ENCODE results near the gene ANKRD6. TPM values are rescaled to one million over a fixed set of nuclear protein-coding genes. Genes with fewer than 3 reads are reported as not detected.

Gene ANKRD6
- polyA plus RNA-seq, 1 donor: 9.8 TPM

GRCh38 chr6:89580997-89581666, 148.2 kb downstream of the ANKRD6 start:
- WGBS (ENCODE audit: insufficient coverage, low lambda C conversion rate): 80% methylated on average over 1 of the region's 3 CpGs
- Histone ChIP-seq H3K9me3 (ENCODE audit: control insufficient read depth, low read depth, low read length) (no peaks in the 10 kb centered on the region), H3K36me3 (ENCODE audit: control insufficient read depth, insufficient read depth, low read length) (no peaks in the 10 kb centered on the region), H3K4me3 (ENCODE audit: low read length) (no peak overlapping the region), H3K27me3 (ENCODE audit: control insufficient read depth, insufficient read depth, low read length) (no peaks in the 10 kb centered on the region), H3K4me1 (ENCODE audit: control insufficient read depth, insufficient read depth, low read length) (no peaks in the 10 kb centered on the region), H3K27ac (ENCODE audit: low read length) (no peak overlapping the region)
- no peak for DNase-seq

DNA sequence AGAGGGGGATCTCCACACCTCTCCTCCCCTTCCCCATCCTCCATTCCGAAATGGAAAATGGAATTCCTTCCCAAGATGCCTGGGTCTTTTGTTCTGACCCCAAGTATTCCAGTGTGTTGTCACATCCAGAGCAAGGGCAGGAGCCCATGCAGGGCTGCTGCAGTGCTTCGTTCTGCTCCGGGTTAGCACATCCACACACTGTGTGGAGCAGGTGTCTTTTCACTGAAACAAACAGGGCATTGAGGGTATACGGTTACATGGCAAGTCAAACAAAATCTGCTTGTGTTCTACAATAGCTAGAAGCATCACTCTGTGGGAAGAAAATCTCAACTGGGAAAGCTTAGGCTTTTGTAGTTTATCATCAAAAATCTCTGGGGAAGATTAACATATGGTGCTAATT, 148.7 kb downstream of the ANKRD6 start:
- no CpG with 5 or more reads among the region's 4 CpGs for WGBS (ENCODE audit: insufficient coverage, low lambda C conversion rate)
- H3K9me3 ChIP-seq (ENCODE audit: control insufficient read depth, low read depth, low read length): no peaks in the 10 kb centered on the region
- no peaks in the 10 kb centered on the region for H3K36me3 ChIP-seq (ENCODE audit: control insufficient read depth, insufficient read depth, low read length)
- H3K27ac ChIP-seq (ENCODE audit: low read length): no peak overlapping the region
- no peaks in the 10 kb centered on the region for H3K4me1 ChIP-seq (ENCODE audit: control insufficient read depth, insufficient read depth, low read length)
- no peak for DNase-seq
- no peaks in the 10 kb centered on the region for H3K27me3 ChIP-seq (ENCODE audit: control insufficient read depth, insufficient read depth, low read length)
- H3K4me3 ChIP-seq (ENCODE audit: low read length): no peak overlapping the region

GRCh38 chr6:89582669-89583325, 149.8 kb downstream of the ANKRD6 start:
- H3K36me3 ChIP-seq (ENCODE audit: control insufficient read depth, insufficient read depth, low read length): no peaks in the 10 kb centered on the region
- H3K9me3 ChIP-seq (ENCODE audit: control insufficient read depth, low read depth, low read length): no peaks in the 10 kb centered on the region
- no peaks in the 10 kb centered on the region for H3K27me3 ChIP-seq (ENCODE audit: control insufficient read depth, insufficient read depth, low read length)
- no peak overlapping the region for H3K4me3 ChIP-seq (ENCODE audit: low read length)
- no peak overlapping the region for H3K27ac ChIP-seq (ENCODE audit: low read length)
- no peak for DNase-seq
- no peaks in the 10 kb centered on the region for H3K4me1 ChIP-seq (ENCODE audit: control insufficient read depth, insufficient read depth, low read length)
- WGBS (ENCODE audit: insufficient coverage, low lambda C conversion rate): no CpG with 5 or more reads among the region's 4 CpGs

- Histone ChIP-seq H3K27me3 (ENCODE audit: control insufficient read depth, insufficient read depth, low read length) (no peaks in the 10 kb centered on the region), H3K9me3 (ENCODE audit: control insufficient read depth, low read depth, low read length) (no peaks in the 10 kb centered on the region), H3K27ac (ENCODE audit: low read length) (no peak overlapping the region), H3K4me1 (ENCODE audit: control insufficient read depth, insufficient read depth, low read length) (no peaks in the 10 kb centered on the region), H3K4me3 (ENCODE audit: low read length) (no peak overlapping the region), H3K36me3 (ENCODE audit: control insufficient read depth, insufficient read depth, low read length) (no peaks in the 10 kb centered on the region)
- no peak for DNase-seq
- no CpG with 5 or more reads among the region's 2 CpGs for WGBS (ENCODE audit: insufficient coverage, low lambda C conversion rate)
These were observed 150.6 kb downstream of the ANKRD6 start for GRCh38 chr6:89583559-89583958.

DNA sequence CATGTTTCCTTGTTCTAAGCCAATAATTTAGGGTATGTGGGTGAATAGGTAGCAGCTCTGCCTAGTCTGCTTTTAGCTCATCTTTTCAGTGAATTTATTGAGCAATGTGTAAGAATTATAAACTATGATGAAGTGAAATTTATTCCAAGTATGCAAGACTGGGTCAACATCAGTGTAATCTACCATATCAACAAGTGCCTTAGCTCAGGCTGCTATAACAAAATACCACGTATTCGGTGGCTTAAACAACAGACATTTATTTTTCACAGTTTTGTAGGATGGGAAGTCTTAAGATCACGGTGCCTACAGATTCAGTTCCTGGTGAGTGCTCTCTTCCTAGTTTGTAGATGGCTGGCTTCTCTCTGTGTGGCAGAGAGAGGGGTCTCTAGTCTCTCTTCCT, 151.6 kb downstream of the ANKRD6 start:
- H3K36me3 ChIP-seq (ENCODE audit: control insufficient read depth, insufficient read depth, low read length): no peaks in the 10 kb centered on the region
- no peaks in the 10 kb centered on the region for H3K4me1 ChIP-seq (ENCODE audit: control insufficient read depth, insufficient read depth, low read length)
- no peak overlapping the region for H3K4me3 ChIP-seq (ENCODE audit: low read length)
- H3K27me3 ChIP-seq (ENCODE audit: control insufficient read depth, insufficient read depth, low read length): no peaks in the 10 kb centered on the region
- H3K9me3 ChIP-seq (ENCODE audit: control insufficient read depth, low read depth, low read length): no peaks in the 10 kb centered on the region
- WGBS (ENCODE audit: insufficient coverage, low lambda C conversion rate): no CpG with 5 or more reads among the region's 3 CpGs
- no peak for DNase-seq
- no peak overlapping the region for H3K27ac ChIP-seq (ENCODE audit: low read length)

GRCh38 chr6:89585154-89585553, 152.2 kb downstream of the ANKRD6 start:
- no CpG with 5 or more reads among the region's 1 CpG for WGBS (ENCODE audit: insufficient coverage, low lambda C conversion rate)
- no peak overlapping the region for H3K27ac ChIP-seq (ENCODE audit: low read length)
- no peaks in the 10 kb centered on the region for H3K27me3 ChIP-seq (ENCODE audit: control insufficient read depth, insufficient read depth, low read length)
- H3K36me3 ChIP-seq (ENCODE audit: control insufficient read depth, insufficient read depth, low read length): no peaks in the 10 kb centered on the region
- no peaks in the 10 kb centered on the region for H3K9me3 ChIP-seq (ENCODE audit: control insufficient read depth, low read depth, low read length)
- DNase-seq: no peak
- no peaks in the 10 kb centered on the region for H3K4me1 ChIP-seq (ENCODE audit: control insufficient read depth, insufficient read depth, low read length)
- H3K4me3 ChIP-seq (ENCODE audit: low read length): no peak overlapping the region

DNA sequence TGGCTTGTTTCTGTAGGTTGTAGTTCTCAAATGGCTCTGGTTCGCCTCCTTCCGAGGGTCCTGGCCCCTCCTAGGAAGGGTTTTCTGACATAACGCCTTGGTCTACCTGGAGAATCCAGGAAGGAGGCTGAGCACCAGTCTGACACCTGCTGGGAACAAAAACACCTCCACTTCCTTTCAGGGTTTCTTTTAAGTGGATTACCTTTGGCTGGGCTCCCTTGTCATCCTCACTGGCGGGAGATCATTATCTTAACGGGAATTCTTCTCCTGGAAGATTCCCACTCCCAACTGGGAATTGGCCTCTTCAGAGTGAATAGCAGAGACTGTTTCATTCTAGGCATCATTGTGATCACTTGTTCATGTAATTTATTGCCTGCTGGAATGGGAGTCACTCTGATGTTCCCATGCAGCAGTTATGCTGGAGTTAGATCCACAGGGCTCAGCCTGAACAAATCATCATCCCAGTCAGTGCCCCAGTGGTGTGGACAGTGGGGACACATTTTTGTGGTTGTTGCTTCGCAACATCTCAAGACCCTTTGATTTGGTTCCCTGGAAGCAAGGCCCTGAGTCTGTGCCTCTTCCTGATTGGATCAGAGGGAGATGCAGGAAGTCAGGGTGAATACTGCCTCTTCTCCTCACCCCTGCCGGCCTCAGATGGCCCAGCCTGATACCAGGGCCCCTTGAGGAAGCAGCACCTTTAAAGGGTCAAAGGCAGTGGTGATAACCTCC, 156.5 kb downstream of the ANKRD6 start:
- Histone ChIP-seq H3K9me3 (ENCODE audit: control insufficient read depth, low read depth, low read length) (no peaks in the 10 kb centered on the region), H3K4me1 (ENCODE audit: control insufficient read depth, insufficient read depth, low read length) (no peaks in the 10 kb centered on the region), H3K27ac (ENCODE audit: low read length) (no peak overlapping the region), H3K27me3 (ENCODE audit: control insufficient read depth, insufficient read depth, low read length) (no peaks in the 10 kb centered on the region), H3K4me3 (ENCODE audit: low read length) (no peak overlapping the region), H3K36me3 (ENCODE audit: control insufficient read depth, insufficient read depth, low read length) (no peaks in the 10 kb centered on the region)
- no peak for DNase-seq
- no CpG with 5 or more reads among the region's 7 CpGs for WGBS (ENCODE audit: insufficient coverage, low lambda C conversion rate)

- H3K4me1 ChIP-seq (ENCODE audit: control insufficient read depth, insufficient read depth, low read length): no peaks in the 10 kb centered on the region
- H3K27ac ChIP-seq (ENCODE audit: low read length): no peak overlapping the region
- no peak overlapping the region for H3K4me3 ChIP-seq (ENCODE audit: low read length)
- no peaks in the 10 kb centered on the region for H3K27me3 ChIP-seq (ENCODE audit: control insufficient read depth, insufficient read depth, low read length)
- no CpG with 5 or more reads among the region's 2 CpGs for WGBS (ENCODE audit: insufficient coverage, low lambda C conversion rate)
- H3K36me3 ChIP-seq (ENCODE audit: control insufficient read depth, insufficient read depth, low read length): no peaks in the 10 kb centered on the region
- H3K9me3 ChIP-seq (ENCODE audit: control insufficient read depth, low read depth, low read length): no peaks in the 10 kb centered on the region
- DNase-seq: no peak
These were observed 157.2 kb downstream of the ANKRD6 start for GRCh38 chr6:89590133-89590532.

DNA sequence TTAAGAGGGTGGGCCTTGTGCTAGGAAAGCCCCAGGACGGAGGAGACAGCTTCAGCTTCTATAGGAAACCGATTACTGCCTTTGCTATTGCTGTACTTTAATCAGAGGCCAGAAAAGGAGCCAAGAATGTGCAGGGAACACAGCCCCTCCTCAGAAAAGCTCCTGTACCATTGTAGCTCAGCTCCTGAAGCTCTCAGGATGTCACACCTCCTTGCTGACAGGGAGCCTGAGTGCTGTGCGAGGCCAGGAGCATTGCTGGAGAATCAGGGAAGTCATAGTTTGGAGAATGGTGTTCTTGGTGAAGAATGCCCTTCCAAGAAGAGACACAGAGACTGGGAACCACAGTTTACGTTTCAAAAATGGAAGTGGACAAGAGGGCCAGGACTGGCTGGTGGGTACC, 158.8 kb downstream of the ANKRD6 start:
- H3K4me3 ChIP-seq (ENCODE audit: low read length): no peak overlapping the region
- H3K27ac ChIP-seq (ENCODE audit: low read length): no peak overlapping the region
- WGBS (ENCODE audit: insufficient coverage, low lambda C conversion rate): no CpG with 5 or more reads among the region's 4 CpGs
- H3K4me1 ChIP-seq (ENCODE audit: control insufficient read depth, insufficient read depth, low read length): no peaks in the 10 kb centered on the region
- no peaks in the 10 kb centered on the region for H3K9me3 ChIP-seq (ENCODE audit: control insufficient read depth, low read depth, low read length)
- no peaks in the 10 kb centered on the region for H3K27me3 ChIP-seq (ENCODE audit: control insufficient read depth, insufficient read depth, low read length)
- no peak for DNase-seq
- H3K36me3 ChIP-seq (ENCODE audit: control insufficient read depth, insufficient read depth, low read length): no peaks in the 10 kb centered on the region

- Histone ChIP-seq H3K4me3 (ENCODE audit: low read length) (no peak overlapping the region), H3K36me3 (ENCODE audit: control insufficient read depth, insufficient read depth, low read length) (no peaks in the 10 kb centered on the region), H3K9me3 (ENCODE audit: control insufficient read depth, low read depth, low read length) (no peaks in the 10 kb centered on the region), H3K27me3 (ENCODE audit: control insufficient read depth, insufficient read depth, low read length) (no peaks in the 10 kb centered on the region), H3K4me1 (ENCODE audit: control insufficient read depth, insufficient read depth, low read length) (no peaks in the 10 kb centered on the region), H3K27ac (ENCODE audit: low read length) (no peak overlapping the region)
- DNase-seq: no peak
- WGBS (ENCODE audit: insufficient coverage, low lambda C conversion rate): no CpG with 5 or more reads among the region's 2 CpGs
These were observed 163.1 kb downstream of the ANKRD6 start for GRCh38 chr6:89596056-89596455.
